Thoracic aorta endothelial cell (primary cell): ENCODE results near the gene HSF4. TPM values are rescaled to one million over a fixed set of nuclear protein-coding genes. Genes with fewer than 3 reads are reported as not detected.

ENCODE experiments used
- small RNA-seq: library from RNA; depleted of rRNA; stranded (forward); fragments of <200 nt; gene quantifications from one replicate; pipeline ENCODE3, GENCODE V24; 2012
- total RNA-seq: library from RNA; depleted of rRNA; stranded (reverse); fragments of >200 nt; gene quantifications from 2 replicates; pipeline ENCODE4 v1.2.3, GENCODE V29; 2012

The HSF4 gene
- 0.79 and 1.9 TPM in 2 replicates for total RNA-seq

GRCh38 chr16:67164599-67165061, at the start of gene HSF4:
HSF4 (plus strand) TSS chr16:67164745; CDS start chr16:67164812, 67 bp downstream.

GRCh38 chr16:67150833-67151396, 13.6 kb upstream of the HSF4 start, which contains the start of gene B3GNT9:
B3GNT9 (minus strand) TSS chr16:67150998; CDS start chr16:67150485, 513 bp downstream.

GRCh38 chr16:67170168-67170948, 5.8 kb downstream of the HSF4 start, which contains the start of gene NOL3:
NOL3 (plus strand) TSS chr16:67170538.

GRCh38 chr16:67183627-67184452, 19.3 kb downstream of the HSF4 start, which contains the start of gene MATCAP1:
MATCAP1 (minus strand) TSS chr16:67183963; CDS start chr16:67180610, 3,353 bp downstream.

GRCh38 chr16:67190041-67190440, 25.5 kb downstream of the HSF4 start, which contains the start of gene EXOC3L1:
EXOC3L1 (minus strand) TSS chr16:67190136; CDS start chr16:67189676, 460 bp downstream.

GRCh38 chr16:67191995-67192681, 27.6 kb downstream of the HSF4 start, which contains the start of gene E2F4:
E2F4 (plus strand) TSS chr16:67192155; CDS start chr16:67192228, 73 bp downstream.

GRCh38 chr16:67199011-67199807, 34.7 kb downstream of the HSF4 start, which contains the start of gene ELMO3:
ELMO3 (plus strand) TSS chr16:67199131; CDS start chr16:67199327, 196 bp downstream.

Small RNA genes within 50 kb of the gene (small RNA-seq; reads per million reads assigned to genes)
- 1.8 reads per million, percentile 44 among the genes with 10 or more reads in this experiment for gene MIR328

Other genes starting within 250 kb of the HSF4 start
- gene CDH16, start 245.9 kb upstream of the HSF4 start, total RNA-seq, result not detected in 2 replicates
- gene RRAD, start 239.2 kb upstream of the HSF4 start, total RNA-seq, result 0.14 and 0.27 TPM in 2 replicates
- gene CIAO2B, start 230.3 kb upstream of the HSF4 start, total RNA-seq, result 87.5 and 99.7 TPM in 2 replicates
- gene CES2, start 229.2 kb upstream of the HSF4 start, total RNA-seq, result 24.3 and 26.5 TPM in 2 replicates
- not detected in 2 replicates for gene CES3, start 203.5 kb upstream of the HSF4 start, total RNA-seq
- 0.93 and 1.6 TPM in 2 replicates for gene CES4A, start 176.2 kb upstream of the HSF4 start, total RNA-seq
- 122 and 128 TPM in 2 replicates for gene CBFB, start 135.6 kb upstream of the HSF4 start, total RNA-seq
- 14.6 and 19.1 TPM in 2 replicates for gene PHAF1, start 54.8 kb upstream of the HSF4 start, total RNA-seq
- 1.9 and 4.3 TPM in 2 replicates for gene B3GNT9, start 13.7 kb upstream of the HSF4 start, total RNA-seq
- gene TRADD, start 4.8 kb upstream of the HSF4 start, total RNA-seq, result 10.8 and 11.6 TPM in 2 replicates
- 3.5 and 6.2 TPM in 2 replicates for gene FBXL8, start 4.8 kb upstream of the HSF4 start, total RNA-seq
- gene NOL3, start 5.8 kb downstream of the HSF4 start, total RNA-seq, result 7.0 and 8.2 TPM in 2 replicates
- gene MATCAP1, start 19.2 kb downstream of the HSF4 start, total RNA-seq, result 15.4 and 16.2 TPM in 2 replicates
- 3.3 and 4.0 TPM in 2 replicates for gene EXOC3L1, start 25.4 kb downstream of the HSF4 start, total RNA-seq
- 82.8 and 97.1 TPM in 2 replicates for gene E2F4, start 27.4 kb downstream of the HSF4 start, total RNA-seq
- 0.79 and 0.93 TPM in 2 replicates for gene ELMO3, start 34.4 kb downstream of the HSF4 start, total RNA-seq
- 19.6 and 22.7 TPM in 2 replicates for gene TMEM208, start 62.4 kb downstream of the HSF4 start, total RNA-seq
- gene FHOD1, start 82.7 kb downstream of the HSF4 start, total RNA-seq, result 37.4 and 38.3 TPM in 2 replicates
- gene SLC9A5, start 84.2 kb downstream of the HSF4 start, total RNA-seq, result 0.40 and 0.65 TPM in 2 replicates
- 18.1 and 28.4 TPM in 2 replicates for gene PLEKHG4, start 114.8 kb downstream of the HSF4 start, total RNA-seq
- gene KCTD19, start 162.0 kb downstream of the HSF4 start, total RNA-seq, result 0.13 and 0.14 TPM in 2 replicates
- gene LRRC36, start 162.1 kb downstream of the HSF4 start, total RNA-seq, result 0.13 and 0.86 TPM in 2 replicates
- 0.07 TPM in 1 of 2 replicates, not detected in the other for gene TPPP3, start 228.8 kb downstream of the HSF4 start, total RNA-seq